Osteocyte (in vitro differentiated cells): ENCODE results near the gene COA1. TPM values are rescaled to one million over a fixed set of nuclear protein-coding genes. Genes with fewer than 3 reads are reported as not detected.

Experiments
- DNase-seq: peaks from one replicate; pipeline ENCODE4 v3.0.0; 2021; ENCODE audit warnings: mixed read lengths; ENCODE audit not compliant: unreplicated experiment; ENCODE audit errors: extremely low spot score
- H3K27ac Mint-ChIP-seq: one replicate; pipeline ENCODE4 v1.8.0; 2021; ENCODE audit warnings: mild to moderate bottlenecking, mixed read lengths; ENCODE audit not compliant: unreplicated experiment
- H3K27me3 Mint-ChIP-seq: one replicate; pipeline ENCODE4 v1.8.0; 2021; ENCODE audit warnings: mixed read lengths; ENCODE audit not compliant: unreplicated experiment
- H3K36me3 Mint-ChIP-seq: one replicate; pipeline ENCODE4 v1.8.0; 2021; ENCODE audit warnings: mixed read lengths; ENCODE audit not compliant: unreplicated experiment
- H3K4me1 Mint-ChIP-seq: one replicate; pipeline ENCODE4 v1.8.0; 2021; ENCODE audit warnings: mixed read lengths; ENCODE audit not compliant: unreplicated experiment
- H3K4me3 Mint-ChIP-seq: one replicate; pipeline ENCODE4 v1.8.0; 2021; ENCODE audit warnings: mild to moderate bottlenecking, moderate library complexity, mixed read lengths; ENCODE audit not compliant: unreplicated experiment
- H3K9me3 Mint-ChIP-seq: one replicate; pipeline ENCODE4 v1.8.0; 2021; ENCODE audit warnings: mixed read lengths; ENCODE audit not compliant: unreplicated experiment
- CTCF ChIP-seq: fragments of 200-600 bp; sonication (generic); IDR thresholded peaks from 2 replicates; pipeline ENCODE4 v1.5.0; 2021; ENCODE audit warnings: antibody characterized with exemption, mild to moderate bottlenecking, moderate library complexity
- total RNA-seq: library from RNA; stranded (reverse); gene quantifications from 2 replicates; pipeline ENCODE4 v1.2.1, GENCODE V29; 2021

COA1 gene
- total RNA-seq, 1 donor from 2014 or later = 45.9 TPM

- Mint-ChIP-seq H3K4me3 (no peak overlapping the region), H3K27me3 (no peaks in the 10 kb centered on the region), H3K4me1 (peaks cover 8% of the 10 kb centered on the region), H3K27ac (no peak overlapping the region), H3K9me3 (no peaks in the 10 kb centered on the region), H3K36me3 (peaks cover 17% of the 10 kb centered on the region)
- DNase-seq = no peak
- TF ChIP-seq CTCF = no peak
Observed at GRCh38 chr7:43618073-43618472, 111.2 kb downstream of the COA1 start.

GRCh38 chr7:43616977-43617376, 112.3 kb downstream of the COA1 start:
- no peak for DNase-seq
- no peak for TF ChIP-seq CTCF
- H3K4me1 Mint-ChIP-seq = peaks cover 16% of the 10 kb centered on the region
- no peak overlapping the region for H3K4me3 Mint-ChIP-seq
- no peak overlapping the region for H3K27ac Mint-ChIP-seq
- no peaks in the 10 kb centered on the region for H3K9me3 Mint-ChIP-seq
- H3K36me3 Mint-ChIP-seq = peaks cover 17% of the 10 kb centered on the region
- H3K27me3 Mint-ChIP-seq = no peaks in the 10 kb centered on the region

- Mint-ChIP-seq H3K9me3 (no peaks in the 10 kb centered on the region), H3K27ac (no peak overlapping the region), H3K27me3 (no peaks in the 10 kb centered on the region), H3K4me1 (peaks cover 16% of the 10 kb centered on the region), H3K4me3 (no peak overlapping the region), H3K36me3 (peaks cover 16% of the 10 kb centered on the region)
- DNase-seq = no peak
- no peak for TF ChIP-seq CTCF
Observed at GRCh38 chr7:43615558-43616145, 113.7 kb downstream of the COA1 start.

- no peaks in the 10 kb centered on the region for H3K9me3 Mint-ChIP-seq
Observed at GRCh38 chr7:43612599-43613589, 116.4 kb downstream of the COA1 start.

More at GRCh38 chr7:43612599-43613589, 116.4 kb downstream of the COA1 start:
- Mint-ChIP-seq H3K27ac (peak overlapping the region; percentile 42), H3K27me3 (no peaks in the 10 kb centered on the region), H3K4me3 (no peak overlapping the region), H3K4me1 (peaks cover 16% of the 10 kb centered on the region), H3K36me3 (peaks cover 29% of the 10 kb centered on the region)
- TF ChIP-seq CTCF = no peak
- DNase-seq = no peak
